ENCODE measurements around the gene SEMA6D.

Gene SEMA6D

DNA sequence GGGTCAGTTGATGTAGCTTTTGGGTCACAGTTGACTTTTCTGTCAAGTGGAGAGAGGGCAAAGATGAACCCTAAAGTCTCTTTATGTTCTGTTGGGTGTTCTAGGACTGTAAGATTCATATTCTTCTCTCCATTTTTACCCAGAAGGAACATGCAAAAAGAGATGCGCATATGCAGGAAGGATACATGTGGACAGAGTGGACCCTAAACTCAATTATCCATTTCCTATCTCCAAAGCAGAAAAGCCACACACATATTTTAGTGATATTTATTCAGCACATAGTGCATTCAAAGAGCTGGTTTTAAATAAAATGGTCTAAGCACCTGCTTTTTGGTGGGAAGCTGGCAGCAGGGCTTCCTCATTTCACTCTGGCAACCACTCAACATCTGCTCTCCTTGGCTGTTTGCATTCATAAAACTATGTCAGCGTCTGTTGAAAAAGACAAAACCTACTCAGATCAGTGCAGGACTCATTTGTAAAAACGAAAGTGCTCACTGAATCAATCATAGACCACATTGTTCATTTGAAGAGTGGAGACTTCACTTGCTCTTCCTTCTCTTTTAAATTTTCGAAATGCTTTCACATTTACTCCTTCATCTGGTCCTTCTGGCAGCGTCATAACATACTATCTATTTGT, 96.6 kb downstream of the SEMA6D start:
- peaks cover 6% of the 10 kb centered on the region for H3K27me3 Mint-ChIP-seq
- no peak overlapping the region for H3K27ac Mint-ChIP-seq
- no peaks in the 10 kb centered on the region for H3K4me1 Mint-ChIP-seq
- H3K36me3 Mint-ChIP-seq = no peaks in the 10 kb centered on the region
- H3K4me3 Mint-ChIP-seq = no peak overlapping the region
- no peaks in the 10 kb centered on the region for H3K9me3 Mint-ChIP-seq

DNA sequence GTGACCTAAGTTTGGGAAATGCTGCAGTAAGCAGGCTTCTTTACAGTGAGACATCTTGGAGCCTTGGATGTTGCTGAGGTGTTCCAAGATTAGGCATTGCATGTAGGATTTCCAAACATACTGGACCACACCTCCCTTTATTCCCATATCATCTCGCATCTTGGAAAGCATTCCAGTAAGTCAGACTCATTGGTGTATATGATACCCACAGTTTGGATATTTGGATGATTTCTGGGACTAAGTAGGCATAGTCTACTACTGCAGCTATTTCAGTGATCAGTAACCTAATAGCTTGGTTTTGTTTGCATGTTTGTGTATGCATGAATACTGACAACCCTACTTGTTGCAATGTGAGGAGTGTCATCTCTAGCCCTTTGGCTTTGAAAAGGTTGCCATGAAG, 97.3 kb downstream of the SEMA6D start:
- Mint-ChIP-seq H3K36me3 (no peaks in the 10 kb centered on the region), H3K4me3 (no peak overlapping the region), H3K27me3 (peaks cover 6% of the 10 kb centered on the region), H3K4me1 (no peaks in the 10 kb centered on the region), H3K9me3 (no peaks in the 10 kb centered on the region), H3K27ac (no peak overlapping the region)

DNA sequence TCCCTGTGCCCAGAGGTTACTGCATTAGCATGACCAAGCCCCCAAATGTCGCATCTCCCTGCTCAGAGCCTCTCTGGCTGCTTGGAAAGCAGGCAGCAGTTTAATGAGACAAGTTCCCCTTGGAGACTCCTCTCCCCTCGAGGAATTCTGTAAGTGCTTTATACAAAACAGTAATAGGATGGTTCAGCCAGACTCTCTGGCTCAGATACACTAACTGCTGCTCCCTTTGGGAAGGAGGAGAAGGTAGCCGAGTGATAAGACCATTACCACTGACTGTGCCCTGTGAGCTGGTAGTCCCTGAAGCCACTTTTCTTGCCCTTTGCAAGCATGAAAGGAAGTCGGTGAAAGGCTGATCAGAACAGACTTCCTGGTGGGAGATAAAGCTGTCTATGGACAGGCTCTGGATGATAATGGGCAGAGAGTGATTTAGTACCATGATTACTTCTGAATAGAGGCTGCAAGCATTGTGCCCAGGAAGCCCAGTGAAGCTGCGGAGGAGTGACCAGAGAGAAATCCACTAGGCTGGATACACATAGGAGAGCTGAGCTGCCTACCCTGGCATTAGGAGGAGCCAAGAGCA, 100.8 kb downstream of the SEMA6D start:
- Mint-ChIP-seq H3K27me3 (peaks cover 6% of the 10 kb centered on the region), H3K4me1 (no peaks in the 10 kb centered on the region), H3K27ac (no peak overlapping the region), H3K36me3 (no peaks in the 10 kb centered on the region), H3K9me3 (no peaks in the 10 kb centered on the region), H3K4me3 (no peak overlapping the region)

DNA sequence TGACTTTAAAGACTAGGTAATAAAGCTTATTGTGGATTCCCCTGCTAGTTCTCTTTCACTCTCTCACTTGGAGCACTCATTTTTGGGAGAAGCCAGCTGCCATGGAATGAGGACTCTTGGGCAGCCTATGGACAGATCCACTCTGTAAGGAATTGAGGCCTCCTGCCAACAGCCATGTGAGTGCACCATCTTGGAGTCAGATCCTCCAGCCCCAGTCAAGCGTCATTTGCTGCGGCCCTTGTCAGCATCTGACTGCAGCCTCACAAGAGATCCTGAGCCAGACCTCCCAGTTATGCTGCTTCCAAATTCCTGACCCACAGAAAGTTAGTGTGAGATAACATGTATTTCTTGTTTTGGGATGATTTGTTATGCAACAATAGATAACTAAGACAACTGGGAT, 101.9 kb downstream of the SEMA6D start:
- Mint-ChIP-seq H3K9me3 (no peaks in the 10 kb centered on the region), H3K4me3 (no peak overlapping the region), H3K4me1 (no peaks in the 10 kb centered on the region), H3K36me3 (no peaks in the 10 kb centered on the region), H3K27me3 (peaks cover 6% of the 10 kb centered on the region), H3K27ac (no peak overlapping the region)

DNA sequence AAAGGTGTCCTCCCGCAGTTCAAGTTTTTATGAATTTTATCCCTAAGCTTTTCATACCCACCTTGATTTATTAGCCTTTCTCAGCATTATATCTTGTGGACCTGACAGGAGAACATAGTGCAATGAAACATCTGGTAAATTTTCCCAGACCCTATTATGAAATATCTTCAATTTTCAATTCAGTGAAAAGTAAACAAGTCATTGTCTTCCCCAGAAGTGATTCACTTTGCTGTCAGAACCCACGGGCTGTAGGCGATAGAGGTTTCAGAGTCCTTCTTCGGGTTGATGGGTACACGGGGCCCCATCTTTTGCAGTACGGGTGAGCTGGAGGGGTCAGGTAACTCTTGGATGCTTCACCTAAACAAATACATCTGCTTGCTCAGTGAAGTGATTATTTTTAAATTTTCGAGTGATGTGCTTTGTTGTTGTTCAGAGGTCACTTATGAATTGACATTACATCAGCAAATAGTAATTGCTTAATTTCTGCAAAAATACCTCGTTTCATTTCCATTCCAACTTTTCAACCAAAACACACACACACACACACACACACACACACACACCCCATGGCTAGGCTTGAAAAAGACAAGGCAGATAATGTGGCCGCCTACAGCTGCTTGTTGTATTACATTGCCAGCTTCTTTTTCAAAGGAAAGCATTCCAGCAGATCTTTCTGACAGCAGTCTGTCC, 102.9 kb downstream of the SEMA6D start:
- Mint-ChIP-seq H3K36me3 (no peaks in the 10 kb centered on the region), H3K9me3 (no peaks in the 10 kb centered on the region), H3K4me3 (no peak overlapping the region), H3K27me3 (peaks cover 6% of the 10 kb centered on the region), H3K4me1 (no peaks in the 10 kb centered on the region), H3K27ac (no peak overlapping the region)

DNA sequence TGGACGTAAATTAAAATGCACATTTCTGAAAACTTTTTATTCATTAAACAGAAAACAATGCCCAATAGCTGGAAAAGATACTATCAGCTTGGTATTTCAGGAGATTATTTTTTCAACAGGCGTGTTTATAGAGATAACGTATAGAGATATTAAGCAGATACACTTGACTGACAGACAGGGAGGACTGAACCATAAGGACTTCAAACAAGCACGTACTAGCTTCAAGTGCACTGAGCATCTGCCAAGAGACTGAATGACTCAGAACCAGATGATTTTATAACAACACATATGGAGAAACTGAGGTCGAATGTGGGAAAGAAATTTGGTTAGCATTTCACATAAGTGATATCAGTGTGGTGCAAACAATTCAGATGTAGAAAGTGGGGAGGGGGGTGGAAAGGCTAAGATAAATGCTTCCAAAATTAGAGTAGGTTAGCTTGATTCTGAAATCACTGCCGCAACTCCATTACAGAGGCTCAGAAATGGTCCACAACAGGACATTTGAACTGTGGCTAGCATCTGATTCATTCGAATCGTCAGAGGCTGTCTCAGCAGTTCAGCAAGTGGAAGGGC, 103.5 kb downstream of the SEMA6D start:
- H3K4me3 Mint-ChIP-seq = no peak overlapping the region
- no peaks in the 10 kb centered on the region for H3K4me1 Mint-ChIP-seq
- no peak overlapping the region for H3K27ac Mint-ChIP-seq
- no peaks in the 10 kb centered on the region for H3K9me3 Mint-ChIP-seq
- no peaks in the 10 kb centered on the region for H3K36me3 Mint-ChIP-seq
- H3K27me3 Mint-ChIP-seq = peaks cover 6% of the 10 kb centered on the region

DNA sequence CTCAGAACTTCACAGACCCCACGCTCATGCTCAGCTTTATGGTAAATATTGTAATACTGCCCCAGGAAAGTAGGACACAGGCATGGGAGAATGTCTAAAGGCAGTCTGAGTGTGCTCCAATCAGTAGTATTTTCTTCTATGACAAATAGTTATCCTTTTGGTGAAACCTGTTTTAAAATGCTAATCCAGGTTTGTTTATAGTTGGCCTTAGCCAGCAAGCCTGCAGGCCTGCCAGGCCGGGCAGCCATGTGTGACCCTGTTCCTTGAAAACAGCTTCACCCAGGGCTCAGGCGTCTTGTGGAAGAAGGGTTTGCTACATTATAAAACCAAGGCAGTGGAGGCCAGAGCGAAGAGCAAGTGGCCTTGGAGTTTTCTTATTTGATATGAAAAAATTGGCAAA, 104.7 kb downstream of the SEMA6D start:
- Mint-ChIP-seq H3K27me3 (peaks cover 7% of the 10 kb centered on the region), H3K4me1 (no peaks in the 10 kb centered on the region), H3K9me3 (no peaks in the 10 kb centered on the region), H3K36me3 (no peaks in the 10 kb centered on the region), H3K4me3 (no peak overlapping the region), H3K27ac (no peak overlapping the region)
